Hippocampal formation (tissue), 2 donors: ENCODE data around the gene SERP2.

Experiments
- DNase-seq, 2 donors: peaks; one replicate each; lab custom pipeline; 2025; lab: John Stamatoyannopoulos, UW

Gene SERP2

GRCh38 chr13:44411841-44412240 lies 38.2 kb downstream of the SERP2 start:
- no peak for DNase-seq

GRCh38 chr13:44412346-44412935 lies 38.8 kb downstream of the SERP2 start:
- no peak for DNase-seq

- DNase-seq, result no peak
Observed at GRCh38 chr13:44413095-44413494, 39.5 kb downstream of the SERP2 start.

GRCh38 chr13:44414716-44415115 lies 41.1 kb downstream of the SERP2 start:
- DNase-seq, result no peak

- no peak for DNase-seq
Observed at GRCh38 chr13:44415815-44416214, 42.2 kb downstream of the SERP2 start.

- no peak for DNase-seq
Observed at GRCh38 chr13:44416301-44416700, 42.7 kb downstream of the SERP2 start.

GRCh38 chr13:44416744-44417143 lies 43.1 kb downstream of the SERP2 start:
- DNase-seq, result no peak

GRCh38 chr13:44417446-44417845 lies 43.8 kb downstream of the SERP2 start:
- DNase-seq, result no peak

- no peak for DNase-seq
Observed at GRCh38 chr13:44417876-44418275, 44.3 kb downstream of the SERP2 start.

- no peak for DNase-seq
Observed at GRCh38 chr13:44420376-44421220, 47.0 kb downstream of the SERP2 start.

GRCh38 chr13:44421853-44422525 lies 48.4 kb downstream of the SERP2 start:
- DNase-seq, result no peak

- no peak for DNase-seq
Observed at GRCh38 chr13:44422755-44423643, 49.4 kb downstream of the SERP2 start.

- no peak for DNase-seq
Observed at GRCh38 chr13:44423824-44424223, 50.2 kb downstream of the SERP2 start.

- no peak for DNase-seq
Observed at GRCh38 chr13:44425041-44425814, 51.6 kb downstream of the SERP2 start.

GRCh38 chr13:44425815-44426078 lies 52.1 kb downstream of the SERP2 start:
- no peak for DNase-seq

GRCh38 chr13:44426461-44426860 lies 52.8 kb downstream of the SERP2 start:
- no peak for DNase-seq

- no peak for DNase-seq
Observed at GRCh38 chr13:44429311-44429710, 55.7 kb downstream of the SERP2 start.

GRCh38 chr13:44431150-44431549 lies 57.5 kb downstream of the SERP2 start:
- DNase-seq, result no peak

- DNase-seq, result no peak
Observed at GRCh38 chr13:44432650-44433049, 59.0 kb downstream of the SERP2 start.

GRCh38 chr13:44433863-44434765 lies 60.5 kb downstream of the SERP2 start:
- DNase-seq, result peak; percentile 28 to 71
